ENCODE measurements around the gene ACTR3. TPM values are rescaled to one million over a fixed set of nuclear protein-coding genes. Genes with fewer than 3 reads are reported as not detected.

The ACTR3 gene
- total and polyA plus RNA-seq, 4 donors = 35.5 to 260 (median 184) TPM

DNA sequence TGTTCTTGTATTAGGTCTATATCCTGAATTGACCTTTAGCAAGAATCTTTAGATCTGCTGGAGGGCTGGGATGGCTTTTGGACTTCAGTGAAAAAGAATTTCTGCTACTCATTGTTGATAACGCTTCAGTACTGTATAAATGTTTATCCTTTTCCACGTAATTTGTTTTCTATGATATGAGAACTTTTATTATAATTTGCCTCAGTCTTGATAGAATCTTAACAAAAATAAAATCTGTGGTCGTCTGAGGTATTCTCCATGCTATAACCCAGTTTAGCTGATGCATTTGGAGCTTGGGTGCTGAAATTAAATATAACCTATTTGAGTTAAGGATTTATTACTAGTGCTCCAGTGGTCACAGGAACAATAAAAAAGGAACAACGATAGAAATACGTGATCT lies 71.1 kb downstream of the ACTR3 start:
- DNase-seq = no peak
- WGBS, 2 donors = 89 to 93% methylated on average over 5 of the region's 5 CpGs
- TF ChIP-seq, protein P1, sequence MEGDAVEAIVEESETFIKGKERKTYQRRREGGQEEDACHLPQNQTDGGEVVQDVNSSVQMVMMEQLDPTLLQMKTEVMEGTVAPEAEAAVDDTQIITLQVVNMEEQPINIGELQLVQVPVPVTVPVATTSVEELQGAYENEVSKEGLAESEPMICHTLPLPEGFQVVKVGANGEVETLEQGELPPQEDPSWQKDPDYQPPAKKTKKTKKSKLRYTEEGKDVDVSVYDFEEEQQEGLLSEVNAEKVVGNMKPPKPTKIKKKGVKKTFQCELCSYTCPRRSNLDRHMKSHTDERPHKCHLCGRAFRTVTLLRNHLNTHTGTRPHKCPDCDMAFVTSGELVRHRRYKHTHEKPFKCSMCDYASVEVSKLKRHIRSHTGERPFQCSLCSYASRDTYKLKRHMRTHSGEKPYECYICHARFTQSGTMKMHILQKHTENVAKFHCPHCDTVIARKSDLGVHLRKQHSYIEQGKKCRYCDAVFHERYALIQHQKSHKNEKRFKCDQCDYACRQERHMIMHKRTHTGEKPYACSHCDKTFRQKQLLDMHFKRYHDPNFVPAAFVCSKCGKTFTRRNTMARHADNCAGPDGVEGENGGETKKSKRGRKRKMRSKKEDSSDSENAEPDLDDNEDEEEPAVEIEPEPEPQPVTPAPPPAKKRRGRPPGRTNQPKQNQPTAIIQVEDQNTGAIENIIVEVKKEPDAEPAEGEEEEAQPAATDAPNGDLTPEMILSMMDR (IDR thresholded peaks at IDR 0.05; ENCODE audit: control extremely low read depth, extremely low read depth) = no peak

GRCh38 chr2:113962692-113963480 lies 73.0 kb downstream of the ACTR3 start:
- Histone ChIP-seq H3K27me3 (ENCODE audit: control insufficient read depth in 3 of 3, insufficient read depth in 3 of 3, low read length in 2 of 3) (no peaks in the 10 kb centered on the region), H3K4me1 (ENCODE audit: control insufficient read depth in 5 of 5, insufficient read depth in 5 of 5, low read length in 5 of 5) (peaks cover 0 to 7% (median 2%) of the 10 kb centered on the region in 5 donors), H3K27ac (ENCODE audit: low read depth in 1 of 2, low read length in 1 of 2) (no peak overlapping the region), H3K9ac (ENCODE audit: insufficient read depth in 1 of 2, low read length in 2 of 2) (no peak overlapping the region), H3K4me3 (no peak overlapping the region), H3K36me3 (ENCODE audit: control insufficient read depth in 4 of 4, insufficient read depth in 4 of 4, low read length in 4 of 4) (peaks cover 0 to 2% (median 0%) of the 10 kb centered on the region in 4 donors), H3K9me3 (ENCODE audit: control insufficient read depth in 4 of 4, insufficient read depth in 3 of 4, low read length in 3 of 4) (no peaks in the 10 kb centered on the region)
- DNase-seq = no peak
- no peak for ATAC-seq (ENCODE audit: insufficient read depth, low FRiP score)
- 68 to 85% methylated on average over 4 of the region's 4 CpGs for WGBS, 2 donors
- TF ChIP-seq, protein P1 (IDR thresholded peaks at IDR 0.05; ENCODE audit: control extremely low read depth, extremely low read depth) = no peak

More for the DNA sequence above, 71.1 kb downstream of the ACTR3 start:
- H3K4me1 ChIP-seq (ENCODE audit: control insufficient read depth in 5 of 5, insufficient read depth in 5 of 5, low read length in 5 of 5) = peaks cover 0 to 5% (median 0%) of the 10 kb centered on the region in 5 donors
- ATAC-seq (ENCODE audit: insufficient read depth, low FRiP score) = no peak
- H3K27ac ChIP-seq (ENCODE audit: low read depth in 1 of 2, low read length in 1 of 2) = no peak overlapping the region
- no peak overlapping the region for H3K9ac ChIP-seq (ENCODE audit: insufficient read depth in 1 of 2, low read length in 2 of 2)
- no peak overlapping the region for H3K4me3 ChIP-seq
- no peaks in the 10 kb centered on the region for H3K27me3 ChIP-seq (ENCODE audit: control insufficient read depth in 3 of 3, insufficient read depth in 3 of 3, low read length in 2 of 3)
- H3K36me3 ChIP-seq (ENCODE audit: control insufficient read depth in 4 of 4, insufficient read depth in 4 of 4, low read length in 4 of 4) = peaks cover 0 to 8% (median 1%) of the 10 kb centered on the region in 4 donors
- no peaks in the 10 kb centered on the region for H3K9me3 ChIP-seq (ENCODE audit: control insufficient read depth in 4 of 4, insufficient read depth in 3 of 4, low read length in 3 of 4)

GRCh38 chr2:113963965-113964364 lies 74.1 kb downstream of the ACTR3 start:
- Histone ChIP-seq H3K27ac (ENCODE audit: low read depth in 1 of 2, low read length in 1 of 2) (no peak overlapping the region), H3K36me3 (ENCODE audit: control insufficient read depth in 4 of 4, insufficient read depth in 4 of 4, low read length in 4 of 4) (peaks cover 0 to 2% (median 0%) of the 10 kb centered on the region in 4 donors), H3K9me3 (ENCODE audit: control insufficient read depth in 4 of 4, insufficient read depth in 3 of 4, low read length in 3 of 4) (no peaks in the 10 kb centered on the region), H3K4me3 (no peak overlapping the region), H3K4me1 (ENCODE audit: control insufficient read depth in 5 of 5, insufficient read depth in 5 of 5, low read length in 5 of 5) (peaks cover 0 to 7% (median 2%) of the 10 kb centered on the region in 5 donors), H3K9ac (ENCODE audit: insufficient read depth in 1 of 2, low read length in 2 of 2) (no peak overlapping the region), H3K27me3 (ENCODE audit: control insufficient read depth in 3 of 3, insufficient read depth in 3 of 3, low read length in 2 of 3) (no peaks in the 10 kb centered on the region)
- ATAC-seq (ENCODE audit: insufficient read depth, low FRiP score) (no peak), DNase-seq (no peak)
- WGBS, 2 donors = 69 to 83% methylated on average over 3 of the region's 3 CpGs
- TF ChIP-seq, protein P1 (IDR thresholded peaks at IDR 0.05; ENCODE audit: control extremely low read depth, extremely low read depth) = no peak

All from lung (tissue), 12 donors.